SK-MEL-5 (cell line): Measurements from ENCODE around the gene CCDC7. TPM values are rescaled to one million over a fixed set of nuclear protein-coding genes. Genes with fewer than 3 reads are reported as not detected.
"Not testable (repeated sequence)": the region's sequence is repeated elsewhere in the genome, so short reads cannot be mapped to it uniquely, and the experiment has no call there.

Source experiments
- DNase-seq: peaks from one replicate; pipeline ENCODE4 v3.0.0-alpha.2; 2016; ENCODE audit warnings: low read depth, low spot score
- in situ Hi-C: cut with HindIII; loops from 2 replicates; pipeline ENCODE4 v1.10.0; 2016; ENCODE audit warnings: low sequenced_read_pairs, high pct_unique_total_duplicates, low pct_unique_long_range_greater_than_20kb
- total RNA-seq: library from RNA; depleted of rRNA; stranded (reverse); fragments of >200 nt; shearing (Covaris generic); gene quantifications from 2 replicates; pipeline ENCODE4 v1.2.3, GENCODE V29; 2014

The CCDC7 gene
- total RNA-seq, 1 experiment from 2014 or later = 3.8 TPM

DNA sequence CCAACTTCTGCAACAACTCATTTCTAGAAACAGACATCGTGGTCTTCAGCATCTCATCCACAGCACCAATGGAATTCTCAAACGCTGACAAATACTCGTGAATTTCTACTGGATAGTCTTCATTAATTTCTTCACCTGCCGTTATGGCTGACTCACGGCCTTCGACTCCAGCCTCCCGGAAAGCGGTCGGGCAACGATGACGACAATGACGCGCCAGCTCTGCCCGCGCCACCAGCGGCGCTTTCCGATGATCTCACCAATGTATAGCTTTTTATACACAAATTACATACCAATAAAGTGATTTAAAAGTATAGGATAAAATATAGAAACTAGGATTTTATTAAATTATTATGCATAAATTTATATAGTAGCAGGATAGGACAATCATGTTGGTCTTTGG lies 65.7 kb downstream of the CCDC7 start:
- no peak for DNase-seq
- in situ Hi-C loops = no loop called here

DNA sequence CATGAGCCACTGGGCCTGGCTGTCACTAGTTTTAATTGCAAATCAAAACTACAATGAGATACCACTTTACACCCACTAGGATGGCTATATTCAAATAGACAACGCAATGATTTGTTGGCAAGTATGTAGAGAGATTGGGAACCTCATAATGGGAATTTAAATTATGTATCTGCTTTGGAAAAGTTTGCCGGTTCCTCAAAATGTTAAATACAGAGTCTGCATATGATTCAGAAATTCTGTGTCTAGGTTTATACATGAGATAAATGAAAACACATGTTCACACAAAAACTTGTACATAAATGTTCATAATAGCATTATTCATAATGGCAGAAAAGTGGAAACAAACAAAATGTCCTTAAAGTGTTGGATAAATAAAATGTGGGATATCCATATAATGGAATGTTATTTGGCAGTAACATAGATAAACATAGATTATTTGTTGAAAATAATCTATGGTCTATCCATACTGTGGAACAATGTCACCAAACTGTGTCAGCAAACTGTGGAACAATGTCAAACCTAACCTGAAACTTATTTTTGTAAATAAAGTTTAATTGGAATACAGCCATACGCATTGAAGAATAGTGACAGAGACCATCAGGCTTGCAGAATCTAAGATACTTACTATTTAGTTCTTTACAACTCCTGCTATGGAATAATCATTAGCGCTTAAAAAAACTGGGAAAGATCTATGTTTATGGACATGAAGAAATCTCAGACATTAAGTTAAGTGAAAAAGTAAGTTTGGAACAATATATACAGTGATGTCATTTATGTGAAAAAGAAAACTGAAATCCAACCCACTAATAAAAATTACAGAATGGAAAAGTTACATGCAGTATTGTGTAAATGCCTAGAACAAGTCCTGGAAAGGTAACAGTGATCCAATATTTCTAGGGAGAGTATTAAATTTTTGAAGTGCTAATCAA lies 70.9 kb downstream of the CCDC7 start:
- in situ Hi-C loops = no loop called here
- no peak for DNase-seq

DNA sequence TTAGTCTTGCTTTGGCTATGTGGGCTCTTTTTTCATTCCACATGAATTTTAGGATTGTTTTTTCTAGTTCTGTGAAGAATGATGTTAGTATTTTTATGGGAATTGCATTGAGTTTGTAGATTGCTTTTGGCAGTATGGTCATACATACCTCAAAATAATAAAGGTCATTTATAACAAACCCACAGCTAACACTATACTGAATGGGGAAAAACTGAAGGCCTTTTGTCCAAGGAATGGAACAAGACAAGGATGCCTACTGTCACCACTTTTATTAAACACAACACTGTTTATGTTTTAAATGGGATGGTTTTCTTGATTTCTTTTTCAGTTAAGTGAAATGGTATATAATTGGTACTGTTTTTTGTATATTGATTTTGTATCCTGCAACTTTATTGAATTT lies 84.3 kb downstream of the CCDC7 start:
- in situ Hi-C loops = no loop called here
- peak; percentile 90 for DNase-seq

DNA sequence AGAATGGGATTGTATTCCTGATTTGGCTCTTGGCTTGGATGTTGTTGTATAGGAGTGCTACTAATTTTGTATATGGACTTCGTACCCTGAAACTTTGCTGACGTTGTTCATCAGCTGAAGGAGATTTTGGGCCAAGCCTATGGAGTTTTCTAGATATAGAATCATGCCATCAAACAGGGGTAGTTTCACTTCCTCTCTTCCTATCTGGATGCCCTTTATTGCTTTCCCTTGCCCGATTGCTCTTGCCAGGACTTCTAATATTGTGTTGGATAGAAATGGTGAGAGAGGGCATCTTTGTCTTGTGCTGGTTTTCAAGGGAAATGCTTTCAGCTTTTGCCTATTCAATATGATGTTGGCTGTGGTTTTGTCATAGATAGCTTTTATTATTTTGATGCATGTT lies 92.3 kb downstream of the CCDC7 start:
- DNase-seq = no peak
- in situ Hi-C loops = no loop called here

DNA sequence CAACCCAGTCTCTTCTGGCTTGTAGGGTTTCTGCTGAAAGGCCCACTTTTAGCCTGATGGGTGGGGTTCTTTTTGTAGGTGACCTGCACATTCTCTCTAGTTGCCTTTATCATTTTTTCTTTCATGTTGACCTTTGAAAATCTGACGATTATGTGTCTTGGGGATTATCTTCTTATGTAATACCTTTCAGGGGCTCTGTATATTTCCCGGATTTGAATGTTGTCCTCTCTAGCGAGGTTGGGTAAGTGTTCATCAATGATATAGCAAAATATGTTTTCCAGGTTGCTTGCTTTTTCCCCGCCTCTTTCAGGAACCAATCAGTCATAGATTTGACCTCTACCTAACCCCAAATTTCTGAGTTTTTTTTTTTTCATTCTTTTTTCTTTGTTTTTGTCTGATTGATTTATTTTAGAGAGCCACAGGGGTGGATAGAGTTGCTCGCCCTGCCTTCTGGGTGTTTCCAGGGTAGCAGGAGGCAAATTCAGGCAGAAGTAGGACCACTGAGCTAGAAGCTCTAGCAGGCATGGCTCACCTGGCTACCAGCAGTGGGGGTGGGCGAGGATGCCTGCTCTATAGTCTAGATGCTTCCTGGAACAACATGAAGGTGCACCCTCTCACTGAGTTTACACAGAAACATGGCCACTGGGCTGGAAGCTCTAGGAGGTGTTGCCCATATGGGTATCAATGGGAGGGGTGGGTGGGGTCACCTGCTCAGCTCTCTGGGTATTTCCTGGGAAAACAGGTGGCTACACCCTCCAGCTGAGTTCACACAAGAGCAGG lies 94.9 kb downstream of the CCDC7 start:
- in situ Hi-C loops = no loop called here
- DNase-seq = no peak

DNA sequence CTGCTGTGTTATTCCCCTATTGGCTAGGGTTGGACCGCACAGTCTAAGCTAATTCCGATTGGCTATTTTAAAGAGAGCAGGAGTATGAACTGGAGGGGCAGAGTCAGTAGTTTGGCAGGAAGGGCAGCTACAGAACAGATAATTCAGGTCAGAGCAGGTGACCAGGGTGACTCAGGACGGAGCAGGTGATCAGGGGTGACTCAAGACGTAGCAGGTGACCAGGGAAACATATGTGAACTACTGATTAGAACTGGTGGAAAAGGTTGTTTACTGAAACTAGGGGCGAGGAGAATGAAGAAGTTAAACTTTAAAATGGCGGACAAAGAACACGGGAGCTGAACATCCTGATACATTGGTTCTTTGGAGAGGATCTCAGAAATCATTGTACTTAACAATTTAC lies 102.3 kb downstream of the CCDC7 start:
- no peak for DNase-seq
- in situ Hi-C loops = no loop called here

DNA sequence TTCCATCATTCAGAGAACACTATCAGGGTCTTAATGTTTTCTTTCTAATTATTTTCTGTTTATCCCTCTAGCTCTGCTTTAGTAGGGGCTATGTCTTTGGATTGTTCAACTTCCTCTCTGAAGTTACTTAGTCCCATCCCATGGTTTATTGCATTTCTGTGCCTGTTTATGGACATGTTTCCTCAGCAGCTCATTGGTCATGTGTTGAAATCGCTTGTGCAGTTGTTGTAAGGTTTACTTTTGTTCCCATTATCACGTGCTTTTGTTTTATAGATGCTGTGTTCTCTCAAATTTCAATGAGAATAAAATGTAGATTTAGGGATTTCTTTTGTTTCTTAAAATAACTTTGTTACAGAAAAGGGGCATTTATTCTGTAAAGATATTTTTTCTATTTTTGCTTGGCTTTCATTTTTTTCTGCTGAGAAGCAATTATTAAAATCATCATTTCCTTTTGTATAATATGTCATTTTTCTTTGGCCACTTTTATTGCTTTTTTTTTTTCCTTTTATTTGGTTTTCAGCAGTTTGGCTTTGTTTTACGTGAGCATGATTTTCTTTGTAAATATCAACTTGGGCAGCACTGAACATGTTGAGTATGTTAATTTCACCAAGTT lies 110.9 kb downstream of the CCDC7 start:
- in situ Hi-C loops = no loop called here
- DNase-seq = no peak

DNA sequence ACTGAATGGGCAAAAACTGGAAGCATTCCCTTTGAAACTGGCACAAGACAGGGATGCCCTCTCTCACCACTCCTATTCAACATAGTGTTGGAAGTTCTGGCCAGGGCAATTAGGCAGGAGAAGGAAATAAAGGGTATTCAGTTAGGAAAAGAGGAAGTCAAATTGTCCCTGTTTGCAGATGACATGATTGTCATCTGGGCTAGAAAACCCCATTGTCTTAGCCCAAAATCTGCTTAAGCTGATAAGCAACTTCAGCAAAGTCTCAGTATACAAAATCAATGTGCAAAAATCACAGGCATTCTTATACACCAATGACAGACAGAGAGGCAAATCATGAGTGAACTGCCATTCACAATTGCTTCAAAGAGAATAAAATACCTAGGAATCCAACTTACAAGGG lies 116.8 kb downstream of the CCDC7 start:
- in situ Hi-C loops, DNase-seq: not testable (repeated sequence)

DNA sequence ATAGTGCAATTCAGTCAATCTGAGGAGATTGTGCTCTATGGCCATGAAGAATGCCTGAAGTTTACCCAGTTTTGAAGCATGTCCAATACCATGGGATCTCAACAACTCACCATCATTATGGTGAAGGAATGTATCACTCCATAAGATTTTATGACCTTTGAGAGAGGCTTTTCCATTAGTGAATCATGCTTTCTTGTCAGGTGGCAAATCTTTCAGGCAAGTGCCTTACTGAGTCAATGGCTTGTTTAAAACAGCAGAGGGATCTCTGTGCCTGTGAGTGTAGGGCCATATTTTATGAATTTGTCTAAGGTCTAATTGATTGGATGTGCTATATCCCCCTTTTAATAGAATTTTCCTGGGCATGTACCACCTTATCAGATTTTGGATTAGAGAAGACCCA lies 131.5 kb downstream of the CCDC7 start:
- in situ Hi-C loops = no loop called here
- DNase-seq = no peak

DNA sequence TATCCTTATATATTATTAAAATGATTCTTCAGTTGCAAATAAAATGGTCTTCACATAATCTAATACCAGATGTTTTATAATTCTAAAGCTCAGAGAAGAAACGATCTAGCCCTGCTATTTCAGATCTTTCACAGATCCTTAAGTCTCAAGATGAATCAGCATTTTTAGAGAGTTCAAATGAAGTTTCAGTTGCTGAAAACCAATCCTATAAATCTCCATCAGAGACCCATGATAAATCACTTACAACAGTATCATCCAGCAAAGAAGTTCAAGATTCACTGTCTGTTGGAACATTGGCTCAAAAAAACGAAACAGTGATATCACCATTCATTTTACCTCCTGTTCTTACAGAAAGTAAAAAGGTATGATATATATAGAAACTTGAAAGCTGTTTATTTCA lies 137.0 kb downstream of the CCDC7 start:
- in situ Hi-C loops = no loop called here
- no peak for DNase-seq

DNA sequence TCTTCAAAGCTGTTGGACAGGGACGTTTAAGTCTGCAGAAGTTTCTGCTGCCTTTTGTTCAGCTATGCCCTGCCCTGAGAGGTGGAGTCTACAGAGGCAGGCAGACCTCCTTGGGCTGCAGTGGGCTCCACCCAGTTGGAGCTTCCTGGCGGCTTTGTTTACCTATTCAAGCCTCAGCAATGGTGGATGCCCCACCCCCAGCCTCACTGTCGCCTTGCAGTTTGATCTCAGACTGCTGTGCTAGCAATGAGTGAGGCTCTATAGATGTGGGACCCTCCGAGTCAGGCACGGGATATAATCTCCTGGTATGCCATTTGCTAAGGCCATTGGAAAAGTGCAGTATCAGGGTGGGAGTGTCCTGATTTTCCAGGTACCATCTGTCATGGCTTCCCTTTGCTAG lies 152.1 kb downstream of the CCDC7 start:
- in situ Hi-C loops, DNase-seq: not testable (repeated sequence)

DNA sequence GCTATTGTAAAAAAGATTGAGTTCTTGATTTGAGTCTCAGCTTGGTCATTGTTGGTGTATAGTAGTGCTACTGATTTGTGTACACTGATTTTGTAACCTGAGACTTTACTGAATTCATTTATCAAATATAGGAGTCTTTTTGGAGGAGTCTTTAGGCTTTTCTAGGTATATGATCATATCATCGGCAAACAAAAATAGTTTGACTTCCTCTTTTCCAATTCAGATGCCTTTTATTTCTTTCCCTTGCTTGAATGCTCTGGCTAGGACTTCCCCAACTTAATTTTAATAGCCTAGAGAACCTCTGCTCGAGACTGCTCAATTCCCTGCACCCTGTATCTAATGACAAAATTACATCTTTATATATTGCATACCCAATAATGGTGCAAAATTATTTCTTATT lies 154.4 kb downstream of the CCDC7 start:
- in situ Hi-C loops = no loop called here

DNA sequence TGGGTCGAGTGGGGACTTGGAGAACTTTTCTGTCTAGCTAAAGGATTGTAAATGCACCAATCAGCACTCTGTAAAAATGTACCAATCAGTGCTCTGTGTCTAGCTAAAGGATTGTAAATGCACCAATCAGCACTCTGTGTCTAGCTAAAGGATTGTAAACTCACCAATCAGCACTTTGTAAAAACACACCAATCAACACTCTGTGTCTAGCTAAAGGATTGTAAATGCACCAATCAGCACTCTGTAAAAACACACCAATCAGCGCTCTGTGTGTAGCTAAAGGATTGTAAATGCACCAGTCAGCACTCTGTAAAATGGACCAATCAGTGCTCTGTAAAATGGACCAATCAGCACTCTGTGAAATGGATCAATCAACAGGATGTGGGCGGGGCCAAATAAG lies 155.6 kb downstream of the CCDC7 start:
- DNase-seq, in situ Hi-C loops: not testable (repeated sequence)

More for the DNA sequence above, 154.4 kb downstream of the CCDC7 start:
- DNase-seq = no peak

DNA sequence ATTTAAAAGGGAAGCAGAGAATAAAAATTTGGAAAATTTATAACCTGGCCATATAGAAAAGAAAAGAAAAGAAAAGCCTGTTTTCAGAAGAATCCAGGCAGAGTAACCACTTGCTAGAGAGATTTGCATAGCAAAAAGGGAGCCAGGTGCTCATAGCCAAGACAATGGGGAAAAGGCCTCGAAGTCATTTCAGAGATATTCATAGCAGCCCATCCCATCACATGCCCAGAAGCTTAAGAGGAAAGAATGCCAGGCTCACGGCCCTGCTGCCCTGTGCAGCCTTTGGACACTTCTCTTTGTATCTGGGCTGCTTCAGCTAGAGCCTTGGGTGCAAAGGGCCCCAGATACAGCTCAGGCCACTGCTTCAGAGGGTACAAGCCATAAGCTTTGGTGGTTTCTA lies 159.8 kb downstream of the CCDC7 start:
- no peak for DNase-seq
- in situ Hi-C loops = no loop called here

DNA sequence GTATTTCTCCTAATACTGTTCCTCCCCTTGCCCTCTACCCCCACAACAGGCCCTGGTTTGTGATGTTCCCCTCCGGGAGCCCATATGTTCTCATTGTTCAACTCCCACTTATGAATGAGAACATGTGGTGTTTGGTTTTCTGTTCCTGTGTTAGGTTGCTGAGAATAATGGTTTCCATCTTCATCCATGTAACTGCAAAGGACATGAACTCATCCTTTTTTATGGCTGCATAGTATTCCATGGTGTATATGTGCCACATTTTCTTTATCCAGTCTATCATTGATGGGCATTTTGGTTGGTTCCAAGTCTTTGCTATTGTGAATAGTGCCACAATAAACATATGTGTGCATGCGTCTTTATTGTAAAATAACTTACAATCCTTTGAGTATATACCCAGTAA lies 164.6 kb downstream of the CCDC7 start:
- DNase-seq, in situ Hi-C loops: not testable (repeated sequence)

DNA sequence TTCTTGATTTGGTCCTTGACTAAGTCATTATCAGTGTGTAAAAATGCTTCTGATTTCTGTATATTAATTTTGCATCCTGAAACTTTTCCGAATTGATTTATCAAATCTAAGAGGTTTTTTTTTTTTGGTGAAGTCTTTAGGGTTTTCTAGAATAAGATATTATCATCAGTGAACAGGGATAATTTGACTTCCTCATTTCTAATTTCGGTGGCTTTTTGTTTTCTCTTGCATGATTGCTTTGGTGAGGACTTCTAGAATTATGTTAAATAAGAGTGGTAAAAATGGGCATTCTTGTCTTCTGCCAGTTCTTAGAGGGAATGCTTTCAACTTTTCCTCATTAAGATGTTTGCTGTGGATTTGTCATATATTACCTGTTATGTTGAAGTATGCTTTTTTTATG lies 170.5 kb downstream of the CCDC7 start:
- in situ Hi-C loops = no loop called here
- no peak for DNase-seq

DNA sequence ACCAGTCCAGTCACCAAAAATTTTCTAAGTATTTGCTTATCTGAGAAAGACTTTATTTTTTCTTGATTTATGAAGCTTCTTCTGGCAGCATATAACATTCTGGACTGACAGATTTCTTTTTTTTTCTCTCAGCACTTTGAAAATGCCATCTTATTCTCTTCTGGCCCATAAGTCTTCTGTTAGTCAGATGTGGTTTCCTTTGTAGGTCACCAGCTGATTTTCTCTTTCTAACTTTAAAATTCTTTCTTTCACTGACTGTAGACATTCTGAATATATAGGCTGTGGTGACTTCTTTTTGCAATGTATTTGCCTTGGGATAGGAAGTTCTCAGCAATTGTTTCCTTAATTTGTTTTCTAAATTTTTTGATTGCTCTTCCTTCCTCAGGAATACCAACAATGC lies 172.5 kb downstream of the CCDC7 start:
- DNase-seq = no peak
- in situ Hi-C loops = no loop called here

DNA sequence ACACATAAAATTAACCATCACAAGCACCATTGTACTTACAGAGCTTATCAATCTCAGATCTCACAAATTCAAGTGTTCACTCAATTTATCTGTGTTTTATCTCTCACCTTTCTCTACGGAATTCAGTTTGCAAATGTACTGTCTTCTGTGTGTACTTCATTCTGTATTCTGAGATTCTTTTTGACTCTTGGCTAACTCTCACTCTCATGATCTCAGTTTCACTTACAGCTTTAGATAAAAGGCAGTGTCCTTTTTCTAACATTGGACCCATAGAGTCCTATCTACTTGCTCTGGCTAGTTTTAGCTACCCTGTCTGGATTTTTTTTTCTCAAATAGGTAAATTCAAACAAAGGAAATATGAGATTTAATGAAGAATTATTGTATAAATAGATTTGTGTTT lies 176.0 kb downstream of the CCDC7 start:
- DNase-seq = no peak
- in situ Hi-C loops = no loop called here
